GM21825 (cell line): Measurements from ENCODE around the gene SLX4.

Experiments
- ATAC-seq: cut with Tn5 transposase; IDR thresholded peaks from one replicate; pipeline ENCODE4 v1.9.1; 2021; ENCODE audit warnings: mild to moderate bottlenecking, moderate library complexity; ENCODE audit not compliant: unreplicated experiment

Gene SLX4

GRCh38 chr16:3602320-3602653, 9.1 kb downstream of the SLX4 start:
- no peak for ATAC-seq

- ATAC-seq: no peak
These were observed 9.6 kb downstream of the SLX4 start for GRCh38 chr16:3601614-3602319.

- ATAC-seq: no peak
These were observed 11.5 kb downstream of the SLX4 start for GRCh38 chr16:3599922-3600321.

- no peak for ATAC-seq
These were observed 12.3 kb downstream of the SLX4 start for GRCh38 chr16:3599121-3599520.

- ATAC-seq: no peak
These were observed 13.2 kb downstream of the SLX4 start for GRCh38 chr16:3598236-3598635.

GRCh38 chr16:3597676-3598075, 13.7 kb downstream of the SLX4 start:
- ATAC-seq: no peak

GRCh38 chr16:3597226-3597625, 14.2 kb downstream of the SLX4 start:
- no peak for ATAC-seq

- ATAC-seq: no peak
These were observed 15.1 kb downstream of the SLX4 start for GRCh38 chr16:3596101-3596861.

GRCh38 chr16:3595521-3596021, 15.8 kb downstream of the SLX4 start:
- no peak for ATAC-seq

GRCh38 chr16:3595110-3595486, 16.3 kb downstream of the SLX4 start:
- ATAC-seq: no peak

GRCh38 chr16:3594316-3595109, 16.9 kb downstream of the SLX4 start:
- ATAC-seq: no peak

GRCh38 chr16:3592559-3592958, 18.8 kb downstream of the SLX4 start:
- ATAC-seq: no peak

GRCh38 chr16:3591991-3592390, 19.4 kb downstream of the SLX4 start:
- no peak for ATAC-seq

- no peak for ATAC-seq
These were observed 20.0 kb downstream of the SLX4 start for GRCh38 chr16:3591436-3591803.

- ATAC-seq: no peak
These were observed 20.5 kb downstream of the SLX4 start for GRCh38 chr16:3590736-3591435.

GRCh38 chr16:3589991-3590701, 21.3 kb downstream of the SLX4 start:
- no peak for ATAC-seq

GRCh38 chr16:3589441-3589921, 21.9 kb downstream of the SLX4 start:
- ATAC-seq: no peak

GRCh38 chr16:3589001-3589400, 22.4 kb downstream of the SLX4 start:
- ATAC-seq: no peak

- ATAC-seq: peak; percentile 58
These were observed 23.8 kb downstream of the SLX4 start for GRCh38 chr16:3587547-3588110.

GRCh38 chr16:3584412-3584811, 27.0 kb downstream of the SLX4 start:
- ATAC-seq: no peak
